ENCODE data around the gene SUMO4.

GRCh38 chr6:149405823-149406765, 6.0 kb downstream of the SUMO4 start:
- TF ChIP-seq CTCF (IDR thresholded peaks at IDR 0.05) = no peak
- no peak for TF ChIP-seq POLR2A (IDR thresholded peaks at IDR 0.05)
